Spinal cord (tissue), 10 donors: Measurements from ENCODE around the gene RIPOR3. TPM values are rescaled to one million over a fixed set of nuclear protein-coding genes. Genes with fewer than 3 reads are reported as not detected.
"Not testable (repeated sequence)": the region's sequence is repeated elsewhere in the genome, so short reads cannot be mapped to it uniquely, and the experiment has no call there.

ENCODE experiments used
- DNase-seq, 6 donors: peaks; one replicate each; pipeline versions ENCODE4 v3.0.0 to v3.0.0-alpha.2; 2013 to 2015; ENCODE audit warnings: low spot score in 6 of 6, low read depth in 4 of 6
- H3K27ac ChIP-seq: one replicate; pipeline ENCODE4 v1.5.1; 2013; ENCODE audit warnings: low read depth, low read length, control low read depth
- H3K27me3 ChIP-seq: one replicate; pipeline ENCODE4 v1.6.1; 2013; ENCODE audit warnings: low read length; ENCODE audit not compliant: control insufficient read depth, insufficient read depth
- H3K36me3 ChIP-seq: one replicate; pipeline ENCODE4 v1.6.1; 2013; ENCODE audit warnings: low read length; ENCODE audit not compliant: control insufficient read depth, insufficient read depth
- H3K4me1 ChIP-seq: one replicate; pipeline ENCODE4 v1.6.1; 2013; ENCODE audit warnings: low read length; ENCODE audit not compliant: control insufficient read depth, insufficient read depth
- H3K4me3 ChIP-seq: one replicate; pipeline ENCODE4 v1.5.1; 2013; ENCODE audit warnings: low read depth, low read length, control low read depth
- H3K9me3 ChIP-seq: one replicate; pipeline ENCODE4 v1.6.1; 2013; ENCODE audit warnings: low read length; ENCODE audit not compliant: control insufficient read depth, insufficient read depth
- WGBS: methylation state at CpG from one replicate; pipeline ENCODE4 v1.1.5; 2013; ENCODE audit warnings: missing lambda C conversion rate; ENCODE audit not compliant: insufficient coverage; 5-methylcytosine and 5-hydroxymethylcytosine counted together
- polyA plus RNA-seq, 2 donors: library from polyadenylated mRNA; unstranded; fragments of 120-200 nt; gene quantifications; one replicate each; pipeline ENCODE4 v1.2.1, GENCODE V29; 2013; ENCODE audit not compliant: insufficient read length in 2 of 2
- total RNA-seq, 2 donors: library from RNA; depleted of rRNA in 1 of 2; stranded (reverse); fragments of 120-200 nt in 1 of 2; fragments of >200 nt in 1 of 2; gene quantifications; one replicate each; pipeline versions ENCODE4 v1.2.3 to v1.2.4, GENCODE V29; 2013 to 2014
- donor health status: healthy.

The RIPOR3 gene
- total and polyA plus RNA-seq, 4 donors: 2.7 to 9.3 (median 7.0) TPM

DNA sequence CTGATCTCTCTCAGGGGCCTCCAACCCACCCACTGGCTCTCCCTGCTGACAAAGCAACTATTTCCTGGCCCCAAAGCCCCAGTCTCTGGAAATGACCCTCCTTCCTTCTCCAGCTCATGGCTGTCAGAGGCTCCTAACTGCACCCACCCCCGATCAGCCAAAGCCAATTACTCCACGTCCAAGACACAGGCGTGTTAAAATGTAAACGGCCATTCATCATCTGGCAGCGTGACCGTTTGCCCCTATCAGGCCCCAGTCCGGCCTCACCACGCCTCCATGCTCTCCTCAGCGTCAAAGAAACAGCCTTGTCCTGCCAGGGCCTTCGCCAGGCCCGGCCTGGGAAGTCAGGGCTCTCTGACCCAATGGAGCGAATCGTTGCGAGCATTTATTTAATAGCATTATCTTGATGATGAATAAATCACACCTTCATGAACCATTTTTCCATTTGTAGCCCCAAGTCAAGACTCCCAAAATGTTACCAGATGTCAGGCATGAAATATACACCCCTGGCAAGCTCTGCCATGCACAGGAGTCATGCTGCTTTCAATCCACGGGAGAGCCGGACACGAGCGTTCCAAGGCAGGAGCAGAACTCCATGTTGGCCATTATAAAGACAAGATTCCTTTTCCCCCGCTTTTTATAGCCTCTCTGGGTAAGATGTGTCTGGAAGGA, 17.7 kb downstream of the RIPOR3 start:
- DNase-seq: no peak
- Histone ChIP-seq H3K36me3 (no peaks in the 10 kb centered on the region), H3K9me3 (no peaks in the 10 kb centered on the region), H3K27ac (no peak overlapping the region), H3K4me1 (peaks cover 9% of the 10 kb centered on the region), H3K27me3 (no peaks in the 10 kb centered on the region), H3K4me3 (no peak overlapping the region)
- 45% methylated on average over 9 of the region's 19 CpGs for WGBS

DNA sequence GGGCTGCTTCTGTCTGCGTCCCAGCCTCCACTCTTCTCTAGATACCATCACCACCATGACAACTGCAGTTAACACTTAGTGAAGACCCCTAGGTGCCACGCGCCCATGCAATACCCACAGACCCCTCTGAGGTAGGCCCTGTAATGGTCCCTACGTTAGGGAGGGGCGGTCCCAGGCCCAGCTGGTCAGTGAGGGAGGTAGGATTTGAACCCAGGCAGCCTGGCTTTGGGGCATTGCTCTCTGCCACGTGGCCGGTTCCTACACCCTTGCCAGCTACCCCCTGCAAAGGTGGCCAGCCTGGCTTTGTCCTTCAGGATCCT, 18.2 kb downstream of the RIPOR3 start:
- H3K36me3 ChIP-seq: no peaks in the 10 kb centered on the region
- H3K27ac ChIP-seq: no peak overlapping the region
- DNase-seq: no peak
- H3K9me3 ChIP-seq: no peaks in the 10 kb centered on the region
- H3K4me3 ChIP-seq: no peak overlapping the region
- H3K27me3 ChIP-seq: no peaks in the 10 kb centered on the region
- WGBS: 86% methylated on average over 3 of the region's 7 CpGs
- H3K4me1 ChIP-seq: peaks cover 9% of the 10 kb centered on the region

DNA sequence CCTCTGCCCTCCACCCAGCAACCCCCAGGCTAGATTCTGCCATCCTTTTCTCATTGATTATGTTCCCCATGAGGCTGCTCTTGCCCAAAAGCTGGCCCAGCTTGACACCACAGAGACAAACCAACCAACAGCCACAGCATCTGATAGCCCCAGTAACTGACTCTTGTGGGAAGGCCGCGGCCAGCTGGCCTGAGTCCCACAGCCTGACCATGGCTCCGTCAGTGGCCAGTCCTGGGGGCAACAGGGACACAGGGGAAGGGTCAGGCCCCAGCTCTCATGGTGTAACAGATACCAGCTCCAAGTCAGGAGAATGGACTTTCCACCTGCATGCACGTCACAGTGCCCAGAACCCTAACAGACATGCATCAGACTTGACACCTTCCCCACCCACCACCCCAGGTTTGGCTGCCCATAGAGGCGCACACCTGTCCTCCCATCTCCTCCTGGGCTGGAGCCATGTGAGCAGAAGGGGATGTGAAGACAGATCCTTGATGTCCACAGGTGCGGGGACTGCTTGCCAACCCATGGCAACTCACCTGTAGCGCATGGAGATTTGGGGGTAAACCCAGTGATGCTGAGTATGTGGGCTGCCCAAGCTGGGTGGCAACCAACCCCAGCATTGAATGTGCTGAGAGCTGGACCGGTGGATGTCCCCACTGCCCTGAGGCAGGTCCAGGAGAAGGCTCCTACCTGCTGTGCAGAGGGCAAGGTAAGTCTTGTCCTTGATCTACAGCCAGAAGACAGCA, 18.8 kb downstream of the RIPOR3 start:
- no peak overlapping the region for H3K4me3 ChIP-seq
- DNase-seq: no peak
- 96% methylated on average over 6 of the region's 8 CpGs for WGBS
- H3K4me1 ChIP-seq: peaks cover 9% of the 10 kb centered on the region
- H3K27me3 ChIP-seq: no peaks in the 10 kb centered on the region
- no peak overlapping the region for H3K27ac ChIP-seq
- no peaks in the 10 kb centered on the region for H3K36me3 ChIP-seq
- H3K9me3 ChIP-seq: no peaks in the 10 kb centered on the region

DNA sequence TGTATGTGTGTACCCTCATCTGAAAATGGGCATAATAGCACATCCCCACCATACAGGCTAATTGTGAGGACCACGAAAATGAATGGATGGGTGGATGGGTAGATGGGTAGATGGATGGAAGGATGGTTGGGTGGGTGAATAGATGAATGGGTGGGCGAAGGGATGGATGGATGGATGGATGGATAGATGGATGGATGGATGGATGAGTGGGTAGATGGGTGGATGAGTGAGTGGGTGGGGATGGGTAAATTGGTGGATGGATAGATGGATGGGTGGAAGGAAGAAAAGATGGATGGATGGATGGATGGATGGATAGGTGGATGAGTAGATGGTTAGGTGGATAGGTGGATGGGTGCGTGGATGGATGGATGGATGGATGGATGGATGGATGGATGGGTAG, 19.7 kb downstream of the RIPOR3 start:
- Histone ChIP-seq H3K36me3 (no peaks in the 10 kb centered on the region), H3K4me3 (no peak overlapping the region), H3K27me3 (no peaks in the 10 kb centered on the region), H3K4me1 (peaks cover 9% of the 10 kb centered on the region), H3K9me3 (no peaks in the 10 kb centered on the region), H3K27ac (no peak overlapping the region)
- 87% methylated on average over 3 of the region's 3 CpGs for WGBS
- DNase-seq: no peak

DNA sequence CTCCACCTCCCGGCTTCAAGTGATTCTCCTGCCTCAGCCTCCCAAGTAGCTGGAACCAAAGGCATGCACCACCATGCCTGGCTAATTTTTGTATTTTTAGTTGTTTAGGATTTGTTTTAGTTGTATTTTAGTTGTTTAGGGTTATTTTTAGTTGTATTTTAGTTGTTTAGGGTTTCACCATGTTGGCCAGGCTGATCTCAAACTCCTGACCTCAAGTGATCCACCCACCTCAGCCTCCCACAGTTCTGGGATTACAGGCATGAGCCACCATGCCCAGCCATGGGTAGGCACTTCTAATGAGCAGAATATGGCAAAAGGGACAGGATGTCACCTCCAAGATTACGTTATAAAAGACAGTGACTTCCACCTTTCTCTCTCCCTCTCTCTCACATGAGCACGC, 20.3 kb downstream of the RIPOR3 start:
- not testable (repeated sequence) for DNase-seq, H3K36me3 ChIP-seq, H3K9me3 ChIP-seq, H3K4me1 ChIP-seq, H3K4me3 ChIP-seq, H3K27me3 ChIP-seq, H3K27ac ChIP-seq
- no CpG with 5 or more reads among the region's 3 CpGs for WGBS

DNA sequence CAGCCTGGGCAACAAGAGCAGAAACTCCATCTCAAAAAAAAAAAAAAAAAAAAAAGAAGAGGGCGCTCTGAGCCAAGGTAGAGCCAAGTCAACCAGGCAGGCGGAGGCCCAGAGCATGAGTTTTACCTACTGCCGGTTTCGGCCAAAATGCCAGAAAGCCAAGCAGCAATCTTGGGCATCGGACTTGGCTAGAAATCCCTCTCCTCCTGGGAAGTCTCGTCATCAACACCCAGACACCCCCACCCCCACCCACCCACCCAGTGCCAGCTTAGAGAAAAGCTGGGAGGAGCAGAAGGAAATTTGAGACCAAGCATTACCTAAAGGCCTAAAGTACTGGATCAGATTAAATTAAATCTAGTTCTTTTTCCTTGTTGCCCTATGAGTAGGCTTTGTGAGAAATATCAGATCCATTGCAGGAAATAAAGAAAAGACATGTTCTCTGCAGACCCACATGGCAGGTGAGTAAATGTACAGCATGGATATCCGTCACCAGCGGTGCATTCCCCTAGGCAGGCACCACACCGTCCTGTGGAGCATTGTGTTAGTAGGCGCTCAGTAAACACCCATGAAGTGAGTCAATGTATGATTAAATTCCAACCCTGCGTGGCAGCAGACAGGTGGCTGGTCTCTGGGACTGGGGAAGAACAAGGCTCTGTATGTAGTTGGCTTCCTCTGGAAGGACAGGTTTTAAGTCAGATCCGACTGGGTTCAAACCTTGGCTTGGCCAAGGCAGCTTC, 21.0 kb downstream of the RIPOR3 start:
- Histone ChIP-seq H3K4me1 (peaks cover 9% of the 10 kb centered on the region), H3K27me3 (no peaks in the 10 kb centered on the region), H3K36me3 (no peaks in the 10 kb centered on the region), H3K4me3 (no peak overlapping the region), H3K9me3 (no peaks in the 10 kb centered on the region), H3K27ac (no peak overlapping the region)
- WGBS: 79% methylated on average over 5 of the region's 12 CpGs
- DNase-seq: no peak

- H3K27ac ChIP-seq: no peak overlapping the region
- H3K4me3 ChIP-seq: no peak overlapping the region
- no peaks in the 10 kb centered on the region for H3K27me3 ChIP-seq
- peaks cover 14% of the 10 kb centered on the region for H3K4me1 ChIP-seq
- no peaks in the 10 kb centered on the region for H3K9me3 ChIP-seq
- H3K36me3 ChIP-seq: no peaks in the 10 kb centered on the region
- no peak for DNase-seq
- WGBS: 96% methylated on average over 4 of the region's 4 CpGs
Measured at GRCh38 chr20:50668798-50669197, 22.5 kb downstream of the RIPOR3 start.

- DNase-seq: no peak
- H3K27me3 ChIP-seq: no peaks in the 10 kb centered on the region
- H3K36me3 ChIP-seq: no peaks in the 10 kb centered on the region
- H3K27ac ChIP-seq: no peak overlapping the region
- WGBS: 94% methylated on average over 6 of the region's 6 CpGs
- no peaks in the 10 kb centered on the region for H3K9me3 ChIP-seq
- no peak overlapping the region for H3K4me3 ChIP-seq
- peaks cover 10% of the 10 kb centered on the region for H3K4me1 ChIP-seq
Measured at GRCh38 chr20:50668326-50668725, 23.0 kb downstream of the RIPOR3 start.

- 63% methylated on average over 1 of the region's 9 CpGs for WGBS
- H3K4me1 ChIP-seq: peaks cover 11% of the 10 kb centered on the region
- no peak overlapping the region for H3K27ac ChIP-seq
- H3K27me3 ChIP-seq: no peaks in the 10 kb centered on the region
- no peaks in the 10 kb centered on the region for H3K9me3 ChIP-seq
- no peak overlapping the region for H3K4me3 ChIP-seq
- no peak for DNase-seq
- no peaks in the 10 kb centered on the region for H3K36me3 ChIP-seq
Measured at GRCh38 chr20:50666709-50667298, 24.5 kb downstream of the RIPOR3 start.
